A549 (cell line): ENCODE results near the gene RPL39L.

Source experiments
- TF ChIP-seq, protein P1 (sequence below): fragments of >200 bp; sonication (Bioruptor Twin); formaldehyde crosslinking; IDR thresholded peaks from 3 replicates; pipeline ENCODE4 v1.5.1; 2016
- TF ChIP-seq, protein P2 (sequence below): fragments of 250-450 bp; sonication (Bioruptor Pico); IDR thresholded peaks from 2 replicates; pipeline ENCODE4 v1.5.0; 2021; ENCODE audit warnings: mild to moderate bottlenecking, moderate library complexity, borderline replicate concordance

DNA sequence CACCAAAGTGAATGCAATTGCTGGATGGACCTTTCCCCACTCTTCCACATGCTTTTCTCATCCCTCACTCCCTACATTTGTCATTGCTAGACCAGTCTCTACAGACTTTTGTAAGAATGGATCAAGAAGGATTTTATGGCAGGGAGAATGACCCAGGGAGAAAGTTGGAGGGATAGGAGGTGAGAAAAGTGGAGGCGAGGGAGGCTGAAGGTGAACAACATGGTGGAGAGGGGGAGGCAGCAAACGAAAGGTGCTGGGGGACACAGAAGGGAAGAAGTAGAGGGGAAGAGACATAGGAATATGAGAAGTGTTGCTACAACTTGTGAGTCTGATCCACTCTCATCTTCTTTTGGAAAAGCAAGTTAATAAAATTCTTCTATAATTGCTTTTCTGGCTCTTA, 33.6 kb upstream of the RPL39L start:
- TF ChIP-seq, protein P1, sequence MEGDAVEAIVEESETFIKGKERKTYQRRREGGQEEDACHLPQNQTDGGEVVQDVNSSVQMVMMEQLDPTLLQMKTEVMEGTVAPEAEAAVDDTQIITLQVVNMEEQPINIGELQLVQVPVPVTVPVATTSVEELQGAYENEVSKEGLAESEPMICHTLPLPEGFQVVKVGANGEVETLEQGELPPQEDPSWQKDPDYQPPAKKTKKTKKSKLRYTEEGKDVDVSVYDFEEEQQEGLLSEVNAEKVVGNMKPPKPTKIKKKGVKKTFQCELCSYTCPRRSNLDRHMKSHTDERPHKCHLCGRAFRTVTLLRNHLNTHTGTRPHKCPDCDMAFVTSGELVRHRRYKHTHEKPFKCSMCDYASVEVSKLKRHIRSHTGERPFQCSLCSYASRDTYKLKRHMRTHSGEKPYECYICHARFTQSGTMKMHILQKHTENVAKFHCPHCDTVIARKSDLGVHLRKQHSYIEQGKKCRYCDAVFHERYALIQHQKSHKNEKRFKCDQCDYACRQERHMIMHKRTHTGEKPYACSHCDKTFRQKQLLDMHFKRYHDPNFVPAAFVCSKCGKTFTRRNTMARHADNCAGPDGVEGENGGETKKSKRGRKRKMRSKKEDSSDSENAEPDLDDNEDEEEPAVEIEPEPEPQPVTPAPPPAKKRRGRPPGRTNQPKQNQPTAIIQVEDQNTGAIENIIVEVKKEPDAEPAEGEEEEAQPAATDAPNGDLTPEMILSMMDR, result no peak
- TF ChIP-seq, protein P2, sequence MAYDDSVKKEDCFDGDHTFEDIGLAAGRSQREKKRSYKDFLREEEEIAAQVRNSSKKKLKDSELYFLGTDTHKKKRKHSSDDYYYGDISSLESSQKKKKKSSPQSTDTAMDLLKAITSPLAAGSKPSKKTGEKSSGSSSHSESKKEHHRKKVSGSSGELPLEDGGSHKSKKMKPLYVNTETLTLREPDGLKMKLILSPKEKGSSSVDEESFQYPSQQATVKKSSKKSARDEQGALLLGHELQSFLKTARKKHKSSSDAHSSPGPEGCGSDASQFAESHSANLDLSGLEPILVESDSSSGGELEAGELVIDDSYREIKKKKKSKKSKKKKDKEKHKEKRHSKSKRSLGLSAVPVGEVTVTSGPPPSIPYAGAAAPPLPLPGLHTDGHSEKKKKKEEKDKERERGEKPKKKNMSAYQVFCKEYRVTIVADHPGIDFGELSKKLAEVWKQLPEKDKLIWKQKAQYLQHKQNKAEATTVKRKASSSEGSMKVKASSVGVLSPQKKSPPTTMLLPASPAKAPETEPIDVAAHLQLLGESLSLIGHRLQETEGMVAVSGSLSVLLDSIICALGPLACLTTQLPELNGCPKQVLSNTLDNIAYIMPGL (CRISPR knock-in tag), result no peak
